Activated T-cell treated with anti-CD3 and anti-CD28 coated beads for 24 hours (primary cell): Measurements from ENCODE around the gene ADORA2A.
A peak's percentile ranks its signal among the peaks of the same experiment; 100 is the strongest.

Experiments used
- DNase-seq: peaks from one replicate; pipeline ENCODE4 v3.0.0-alpha.2; 2020; ENCODE audit warnings: low read depth

ADORA2A gene

DNA sequence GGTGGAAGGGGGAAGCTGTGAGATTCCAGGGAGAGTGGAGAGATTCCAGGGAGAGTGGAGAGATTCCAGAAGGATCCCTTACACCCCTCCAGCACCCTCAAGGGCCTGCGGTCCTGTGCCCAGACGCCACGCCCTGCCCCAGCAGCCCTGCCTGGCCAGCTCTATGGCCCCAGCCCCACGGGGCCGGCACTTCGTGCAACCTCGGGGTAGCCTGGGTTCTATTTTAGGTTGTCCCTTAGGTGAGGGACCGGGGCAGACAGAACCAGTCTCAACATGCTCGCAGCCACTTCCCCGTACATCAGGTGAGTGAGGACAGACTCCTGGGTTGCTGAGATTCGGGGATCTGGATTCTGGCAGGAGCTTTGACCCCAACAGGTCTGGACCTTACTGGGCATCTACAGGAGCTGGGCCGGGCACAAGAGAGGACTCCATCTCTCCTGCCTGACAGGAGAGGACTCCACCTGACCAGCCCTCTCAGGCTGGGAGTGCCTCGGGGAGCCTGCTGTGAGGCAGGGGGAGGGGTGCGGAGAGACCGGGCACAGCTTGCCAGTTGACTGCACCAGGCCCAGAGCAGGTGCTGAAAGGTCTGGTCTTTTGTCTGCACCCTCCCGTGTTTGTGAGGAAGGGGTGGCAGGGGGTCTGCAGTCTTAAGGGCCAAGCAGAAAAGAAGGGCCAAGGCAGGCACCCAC, 8.5 kb upstream of the ADORA2A start:
- DNase-seq: no peak

DNA sequence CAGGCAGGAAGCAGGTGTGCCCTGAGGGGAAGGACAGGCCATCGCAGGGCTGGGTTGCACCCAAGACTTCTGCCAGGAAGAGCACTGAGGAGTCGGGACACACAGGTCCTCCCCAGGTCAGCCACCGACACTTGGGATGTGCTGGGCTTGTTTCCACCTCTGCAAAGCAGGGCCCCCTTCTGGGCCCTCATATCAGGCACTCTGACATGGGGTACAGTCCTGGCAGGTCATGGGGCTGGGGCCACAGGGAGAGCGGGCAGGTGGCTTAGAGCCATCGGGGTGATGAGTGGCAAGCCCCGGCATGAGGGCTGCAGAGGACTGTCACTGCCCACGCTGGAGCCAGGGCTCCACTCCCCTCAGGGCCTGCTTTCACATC, 7.9 kb upstream of the ADORA2A start:
- no peak for DNase-seq

DNA sequence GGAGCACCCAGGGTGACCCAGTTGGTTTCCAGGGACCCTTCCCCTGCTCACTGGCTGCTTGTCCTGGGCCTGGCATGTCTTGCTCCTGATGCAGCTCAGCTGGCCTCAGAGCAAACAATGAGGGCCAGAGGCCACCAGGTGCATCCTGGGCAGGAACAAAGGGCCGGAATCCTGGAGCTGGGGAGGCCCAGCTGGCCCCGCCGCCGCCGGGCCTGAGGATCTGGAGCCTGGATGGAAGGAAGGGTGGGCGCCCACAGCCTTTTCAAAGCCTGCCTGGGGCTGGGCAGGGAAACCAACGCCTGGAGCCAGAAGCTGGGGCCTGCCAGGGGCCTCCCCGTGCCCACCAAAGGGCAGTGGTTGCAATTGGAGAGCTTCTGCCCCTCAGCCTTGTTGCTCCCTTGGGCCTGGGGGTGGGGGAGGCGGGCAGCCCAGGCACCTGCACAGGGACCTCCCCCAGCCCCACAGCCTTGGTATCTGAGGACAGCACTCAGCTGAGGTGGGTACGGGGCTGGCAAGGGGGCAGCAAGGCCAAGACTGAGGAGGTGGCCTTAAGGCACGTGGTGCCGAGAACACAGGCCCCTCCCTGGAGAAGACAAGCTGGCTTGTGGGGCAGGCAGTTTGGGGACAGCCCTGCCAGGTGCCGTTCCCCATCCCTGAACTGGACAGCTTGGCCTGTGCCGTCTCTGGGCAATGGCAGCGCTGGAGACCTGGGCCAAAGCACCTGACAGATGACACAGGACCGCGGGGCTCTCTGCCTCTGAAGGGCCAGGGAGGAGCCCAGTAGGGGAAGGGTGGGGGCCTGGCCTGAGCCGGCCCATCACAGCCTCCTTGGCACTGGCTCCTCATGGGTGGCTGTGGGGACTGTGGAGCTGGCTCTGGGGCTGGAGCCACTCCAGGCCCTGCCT, 7.1 kb upstream of the ADORA2A start:
- no peak for DNase-seq

DNA sequence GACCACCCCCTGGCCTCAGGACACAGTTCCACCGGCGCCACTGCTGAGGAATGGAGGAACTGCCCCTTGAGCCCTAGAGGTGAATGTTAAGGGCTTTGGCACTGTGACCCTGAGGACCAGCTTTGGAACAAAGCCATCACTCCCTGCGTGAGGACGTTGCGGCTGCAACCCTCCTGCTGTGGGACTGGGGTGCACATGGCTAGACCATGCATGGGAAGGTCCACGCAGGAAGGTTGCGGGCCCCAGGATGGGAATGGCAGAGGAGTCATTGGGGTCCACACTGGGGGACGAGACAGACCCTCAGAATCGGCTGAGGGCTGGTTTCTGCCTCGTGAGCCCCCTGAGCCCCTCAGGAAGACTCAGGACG, 6.4 kb upstream of the ADORA2A start:
- no peak for DNase-seq

DNA sequence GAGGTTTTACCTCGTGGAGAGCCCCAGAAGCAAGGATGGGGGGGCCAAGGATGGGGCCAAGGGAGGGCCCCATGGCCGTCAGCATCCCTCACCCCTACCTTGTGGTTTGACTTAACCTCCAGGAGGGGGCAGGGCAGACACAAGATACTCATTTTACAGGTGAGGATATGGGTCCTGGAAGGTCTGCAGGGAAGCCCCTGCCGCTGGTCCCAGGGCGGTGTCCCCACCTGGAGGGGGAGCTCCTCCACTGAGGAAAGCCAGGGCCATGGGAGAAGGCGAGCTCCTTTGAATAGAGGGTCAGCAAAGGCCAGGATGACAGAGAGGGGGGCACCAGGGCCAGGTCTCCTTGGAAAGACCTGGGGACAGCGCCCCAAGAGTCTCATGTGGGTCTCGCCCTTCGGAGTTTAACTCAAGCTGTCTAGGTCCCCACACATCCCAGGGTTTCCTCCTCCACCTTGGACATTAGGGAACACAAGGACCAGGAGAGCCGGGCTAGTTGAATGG, 5.9 kb upstream of the ADORA2A start:
- DNase-seq: no peak

DNA sequence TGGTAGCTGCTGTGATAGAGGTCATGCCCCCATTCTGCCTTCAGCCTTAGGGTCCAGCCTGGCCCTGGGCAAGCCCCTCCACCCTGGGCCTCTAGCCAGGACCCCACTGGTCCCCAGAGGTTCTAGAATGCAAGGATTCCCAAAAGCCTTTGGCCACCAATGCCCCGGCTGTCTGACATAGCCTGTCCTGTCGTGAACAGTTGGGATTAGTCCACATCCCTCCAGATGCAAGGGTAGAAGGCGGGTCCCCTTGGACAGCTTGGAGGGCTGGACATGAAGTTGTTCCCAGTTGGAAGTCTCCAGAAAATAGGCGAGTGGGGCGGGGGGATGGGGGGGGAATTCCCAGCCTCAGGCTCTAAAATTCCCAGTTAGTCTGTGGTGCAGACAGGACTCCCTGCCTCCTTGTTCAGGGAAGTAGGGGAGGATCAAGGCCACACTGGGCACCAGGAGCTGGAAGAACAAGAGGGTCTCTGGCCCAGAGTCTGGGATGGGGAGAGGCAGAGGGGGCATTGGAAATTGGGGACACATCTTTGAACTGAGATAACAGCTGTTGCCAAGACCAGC, 5.2 kb upstream of the ADORA2A start:
- no peak for DNase-seq

DNA sequence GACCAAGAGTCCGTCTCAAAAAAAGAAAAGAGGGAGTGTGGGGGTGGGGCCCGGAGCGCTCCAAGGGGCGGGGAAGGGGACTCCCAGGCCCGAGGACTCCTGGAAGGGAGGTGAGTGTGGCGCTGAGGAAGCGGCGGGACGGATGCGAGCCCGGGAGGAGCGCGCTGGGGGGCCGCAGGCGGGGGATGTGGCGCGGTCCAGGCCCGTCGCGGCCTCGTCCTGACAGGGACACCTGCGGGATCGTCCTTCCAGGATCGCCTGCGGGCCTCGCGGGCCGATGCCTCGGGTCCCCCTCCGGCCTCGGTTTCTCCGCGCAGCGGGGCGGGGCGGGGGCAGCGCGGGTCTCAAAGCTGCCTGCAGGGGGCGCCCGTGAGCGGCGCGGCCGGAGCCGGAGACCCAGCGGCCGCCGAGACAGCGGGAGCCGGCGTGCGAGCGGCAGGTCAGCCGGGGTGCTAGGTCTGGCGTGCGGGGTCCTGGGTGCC, 3.8 kb upstream of the ADORA2A start:
- peak; percentile 43 for DNase-seq

DNA sequence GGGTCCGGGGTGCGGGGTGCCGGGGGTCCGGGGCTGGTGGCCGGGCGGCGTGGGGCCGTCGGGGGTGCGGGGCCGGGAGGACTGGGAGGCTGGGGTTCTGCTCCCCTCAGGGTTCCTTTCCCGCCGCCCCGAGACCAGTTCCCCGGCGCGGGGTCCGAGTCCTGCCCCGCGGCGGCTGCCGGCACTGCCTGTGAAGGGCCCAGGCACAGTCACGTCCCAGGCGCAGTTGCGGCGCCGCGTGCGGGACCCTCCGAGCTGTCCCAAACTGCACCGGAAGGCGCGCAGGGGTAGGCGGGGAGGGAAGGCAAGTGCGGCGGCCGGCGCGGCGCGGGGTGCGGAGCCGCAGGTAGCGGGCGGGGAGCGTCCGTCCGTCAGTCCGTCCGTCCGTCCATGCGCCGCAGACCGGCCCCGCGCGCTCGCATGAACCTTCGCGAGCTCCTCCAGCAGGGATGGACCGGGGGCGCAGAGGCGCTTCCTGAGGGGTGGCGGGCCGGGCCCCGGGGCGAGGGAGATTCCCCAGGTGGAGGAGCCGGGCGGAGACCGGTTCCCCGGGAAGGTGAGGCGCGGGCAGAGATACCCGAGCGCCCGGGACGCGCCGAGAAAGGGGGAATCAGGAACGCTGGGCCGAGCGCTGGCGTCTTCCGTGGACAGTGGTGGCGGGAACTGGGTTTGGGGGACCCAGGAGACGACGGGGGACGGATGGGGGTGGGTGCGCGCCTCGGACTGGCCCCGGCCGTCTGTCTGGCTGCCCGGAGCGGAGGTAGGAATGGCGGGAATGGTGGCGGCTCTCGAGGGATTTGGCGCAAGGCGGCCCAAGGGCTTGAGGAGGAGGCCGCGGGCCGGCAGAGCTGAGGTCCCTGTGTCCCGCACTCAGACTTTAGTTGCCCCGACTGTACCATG, 3.1 kb upstream of the ADORA2A start:
- DNase-seq: peak; percentile 43

DNA sequence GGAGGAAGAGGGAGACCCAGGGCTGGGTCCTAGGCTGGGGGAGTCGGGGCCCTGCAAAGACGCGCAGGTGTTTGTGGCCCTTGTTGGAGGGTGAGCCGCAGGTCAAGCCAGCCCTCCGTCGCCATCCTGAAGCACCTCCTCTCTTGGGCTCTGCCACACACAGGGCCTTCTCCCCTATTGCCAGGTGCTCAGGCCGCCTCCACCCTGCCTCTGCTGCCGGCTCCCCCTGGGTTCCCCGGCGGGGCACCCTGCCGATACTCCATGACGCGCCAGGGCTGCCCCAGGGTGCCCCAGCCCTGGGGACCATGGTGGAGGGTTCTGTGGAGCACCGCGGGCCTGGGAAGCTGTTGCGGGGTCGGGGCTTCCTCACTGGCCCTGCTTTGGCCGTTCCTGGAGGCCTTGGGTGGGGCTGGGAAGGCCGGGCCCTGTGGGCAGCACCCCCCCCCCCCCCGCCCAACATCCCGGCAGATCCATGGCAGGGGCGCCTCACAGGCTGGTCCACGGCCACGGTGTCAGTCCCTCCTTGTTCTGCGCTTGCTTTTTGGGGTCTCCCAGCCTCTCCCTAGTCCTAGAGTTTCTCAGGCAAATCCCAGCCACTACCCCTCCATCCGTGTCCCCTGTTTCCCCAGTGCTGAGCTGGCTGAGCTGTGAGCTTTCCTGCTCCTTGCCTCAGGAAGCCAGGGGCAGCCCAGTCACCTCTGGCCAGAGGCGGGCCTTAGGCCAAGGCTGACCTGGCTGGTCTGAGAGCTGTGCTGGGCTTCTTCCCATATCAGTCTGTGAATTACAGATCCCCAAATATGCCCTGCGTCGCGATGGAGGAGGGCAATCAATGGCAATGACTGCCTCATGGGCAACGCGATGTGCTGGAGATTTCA, 2.3 kb upstream of the ADORA2A start:
- no peak for DNase-seq

DNA sequence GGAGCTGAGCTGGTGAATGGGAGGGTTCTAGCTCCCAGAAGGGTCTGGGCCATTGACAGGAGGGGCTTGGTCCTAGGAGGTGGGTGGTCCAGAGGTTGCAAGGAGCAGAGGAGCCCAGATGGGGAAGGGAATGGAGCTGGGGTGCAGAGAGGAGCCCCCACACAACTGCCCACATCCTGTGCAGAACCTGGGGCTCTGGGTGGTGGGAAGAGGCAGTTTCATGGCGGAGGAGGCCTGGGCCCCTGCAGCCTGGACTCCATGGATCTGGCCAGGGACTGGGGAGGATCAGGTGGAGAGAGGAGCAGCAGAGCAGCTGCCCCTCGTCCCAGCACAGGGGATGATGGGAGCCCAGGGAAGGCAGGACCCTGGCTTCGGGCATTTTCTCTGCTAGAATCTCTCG, 963 bp upstream of the ADORA2A start:
- no peak for DNase-seq

DNA sequence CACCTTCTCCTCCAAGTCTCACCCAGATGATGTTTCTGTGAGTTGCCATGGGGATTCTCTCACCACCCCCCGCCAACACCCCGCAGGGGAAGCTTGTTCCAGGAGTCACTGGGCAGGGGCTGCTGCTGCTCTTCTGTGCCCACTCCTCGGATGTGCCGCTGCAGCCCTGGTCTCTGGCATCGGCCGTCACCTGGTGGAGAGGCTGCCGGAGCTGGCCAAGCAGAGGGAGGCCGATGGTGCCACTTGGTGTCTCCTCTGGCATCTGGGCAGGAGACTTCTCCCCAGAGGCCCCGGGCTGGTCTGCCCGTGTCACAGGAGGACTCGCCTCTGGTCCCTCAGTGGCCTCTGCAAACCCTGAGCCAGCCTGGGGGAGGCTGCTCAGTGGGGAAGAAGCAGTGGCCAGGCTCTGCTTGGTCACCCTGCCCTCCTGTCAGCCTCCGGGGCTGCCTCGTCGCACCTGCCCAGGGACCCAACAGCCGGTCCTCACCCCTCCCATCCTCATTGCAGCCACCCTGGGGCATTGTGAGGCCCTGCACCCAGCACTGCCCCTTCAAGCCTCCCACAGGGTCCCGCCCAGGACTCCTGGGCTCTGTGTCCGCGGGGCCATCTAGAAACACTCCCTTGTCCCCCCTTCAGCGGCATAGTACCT, 424 bp upstream of the ADORA2A start:
- no peak for DNase-seq

DNA sequence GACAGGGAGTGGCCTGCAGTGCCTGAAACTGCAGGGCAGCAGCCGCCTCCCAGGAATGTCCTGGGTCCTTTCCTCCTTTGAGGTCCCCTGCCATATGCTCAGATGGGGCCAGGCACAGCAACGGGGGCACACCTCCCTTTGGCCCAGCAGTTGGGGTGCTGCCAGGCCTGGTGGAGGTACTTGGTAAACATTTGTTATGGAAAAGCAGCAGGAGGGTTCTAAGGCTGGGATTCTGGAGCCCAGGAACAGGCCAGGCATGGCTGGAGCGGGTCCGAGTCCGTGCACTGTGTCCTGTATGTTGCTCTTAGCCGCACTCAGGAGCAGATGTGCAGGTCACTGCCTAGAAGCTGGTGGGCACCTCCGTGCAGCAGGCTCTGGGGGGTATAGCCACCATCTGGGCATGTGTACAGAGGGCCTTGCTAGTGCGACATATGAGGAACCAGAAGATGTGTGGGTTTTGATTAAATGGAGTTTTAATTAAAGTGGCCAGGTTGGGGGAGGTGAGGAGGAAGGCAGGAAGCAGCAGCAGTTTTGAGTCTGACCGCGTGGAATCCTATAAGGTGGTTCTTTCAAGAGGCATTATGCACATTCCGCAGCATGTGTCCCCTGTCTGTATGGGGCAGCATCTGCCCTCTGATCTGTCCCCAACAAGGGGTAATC, 1.5 kb downstream of the ADORA2A start:
- no peak for DNase-seq

DNA sequence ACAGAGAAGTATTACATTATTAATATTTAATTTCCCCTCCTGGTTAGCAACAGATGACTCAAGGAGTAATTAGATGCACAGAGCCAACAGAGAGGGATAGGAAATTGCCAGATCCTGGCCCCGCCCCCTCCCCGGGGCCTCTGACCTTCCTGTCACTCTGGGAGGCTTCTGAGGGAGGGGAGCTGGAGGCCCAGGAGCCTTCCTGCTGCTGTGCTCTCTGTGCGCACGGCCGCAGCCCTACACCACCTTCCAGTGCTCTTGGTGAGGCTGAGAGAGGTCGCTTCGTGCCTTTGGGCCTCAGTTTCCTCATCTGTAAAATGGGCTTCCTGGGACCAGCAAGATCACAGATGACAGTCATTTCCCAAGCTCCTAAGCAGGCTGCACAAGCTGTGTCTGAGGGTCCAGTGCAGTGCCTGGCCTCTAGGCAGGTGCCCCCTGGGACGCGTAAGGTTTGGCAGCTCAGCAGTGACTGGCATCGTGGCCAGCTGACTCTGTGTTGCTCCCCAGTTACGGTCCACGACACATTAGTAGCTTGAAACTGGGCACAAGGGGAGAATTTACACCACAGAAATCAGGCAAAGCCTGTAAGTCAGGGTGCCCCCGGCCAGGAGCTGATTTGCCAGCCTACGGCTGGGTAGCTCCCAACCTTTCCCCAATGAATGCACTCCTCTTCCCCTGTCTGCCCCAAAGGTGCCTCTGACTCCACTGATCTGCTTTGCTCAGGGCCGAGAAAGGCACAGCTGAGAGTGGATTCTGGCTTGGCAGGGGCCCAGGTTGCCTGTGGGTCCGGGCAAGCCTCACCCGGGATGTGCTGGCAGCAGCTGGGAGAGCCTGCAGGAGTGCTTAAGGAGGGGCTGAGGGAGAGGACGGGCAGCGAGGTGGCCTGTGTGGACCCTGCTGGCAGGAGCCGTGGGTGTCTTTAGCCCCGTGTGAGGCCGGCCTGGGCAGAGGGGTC, 2.3 kb downstream of the ADORA2A start:
- peak; percentile 62 for DNase-seq

DNA sequence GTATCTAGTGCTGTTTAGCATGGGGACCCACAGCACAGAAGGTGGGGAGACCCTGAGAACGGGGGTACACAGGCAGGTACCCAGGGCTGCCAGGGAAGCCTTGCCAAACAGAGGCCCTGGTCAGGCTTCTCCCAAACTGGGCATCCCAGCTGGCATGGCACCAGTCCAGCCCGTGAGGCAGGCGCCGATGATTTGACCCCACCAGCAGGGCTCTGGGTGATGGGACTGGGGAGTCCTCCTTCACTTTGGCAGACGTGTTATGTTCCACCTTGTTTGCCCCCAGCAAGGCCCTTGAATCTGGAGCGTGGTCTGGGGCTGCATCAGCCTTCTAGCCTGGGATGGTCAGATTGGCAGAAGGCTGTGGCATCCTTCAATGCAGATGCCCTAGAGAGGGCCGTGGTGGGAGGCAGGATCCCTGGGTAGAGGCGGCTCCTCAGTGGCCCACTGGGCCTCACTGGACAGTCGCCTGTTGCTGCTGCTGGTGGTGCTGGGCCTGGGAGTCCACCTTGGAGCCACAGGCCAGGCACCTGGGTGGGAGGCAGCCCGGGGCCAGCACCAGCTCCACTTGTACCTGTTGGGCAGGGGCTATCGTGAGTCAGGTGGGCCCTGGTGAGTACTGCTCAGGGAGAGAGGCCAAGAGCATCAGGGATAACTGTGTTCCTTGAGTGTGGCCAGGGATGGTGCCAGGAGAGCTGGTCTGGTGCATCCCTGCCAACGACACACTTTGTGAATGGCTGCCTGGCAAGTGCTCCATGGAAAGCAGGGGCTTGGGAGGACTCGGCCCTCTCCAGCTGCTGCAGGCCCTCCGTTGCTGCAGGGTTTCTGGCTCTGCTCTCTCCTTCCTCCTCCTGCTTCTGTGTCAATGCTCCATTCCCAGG, 3.3 kb downstream of the ADORA2A start:
- DNase-seq: no peak

DNA sequence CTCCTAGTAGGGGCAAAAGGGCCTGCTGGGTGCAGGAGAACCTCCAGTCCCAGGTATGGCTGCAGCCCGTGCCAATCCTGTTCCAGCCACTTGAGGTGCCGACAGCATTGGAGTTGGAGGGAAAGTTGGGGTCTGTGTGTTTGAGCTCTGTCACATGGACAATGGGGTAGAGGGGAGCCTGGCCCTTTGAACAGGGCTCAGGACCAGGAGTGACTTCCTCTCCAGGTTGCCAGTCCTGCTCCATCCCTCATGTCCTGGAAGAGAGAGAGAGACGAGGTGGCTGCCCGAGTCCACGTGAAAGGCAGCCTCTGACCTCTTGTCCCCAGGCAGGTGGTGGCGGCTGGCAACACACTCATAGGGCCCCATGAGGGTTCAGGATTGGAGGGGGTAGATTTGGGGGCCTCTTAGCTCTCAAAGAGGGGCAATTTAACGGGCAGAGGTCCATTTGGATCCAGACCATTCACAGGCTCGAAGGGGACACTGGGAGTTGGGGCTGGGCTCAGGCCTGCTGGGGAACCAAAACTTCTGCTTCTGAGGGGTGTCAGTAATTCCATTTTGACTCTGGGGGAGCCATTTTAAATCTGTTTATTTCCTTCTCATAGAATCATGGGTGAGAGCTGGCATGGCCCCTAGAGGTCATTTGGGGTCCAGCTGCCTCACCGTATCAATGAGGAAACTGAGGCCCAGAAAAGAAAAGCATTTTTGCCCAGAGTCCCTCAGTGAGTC, 4.1 kb downstream of the ADORA2A start:
- no peak for DNase-seq

DNA sequence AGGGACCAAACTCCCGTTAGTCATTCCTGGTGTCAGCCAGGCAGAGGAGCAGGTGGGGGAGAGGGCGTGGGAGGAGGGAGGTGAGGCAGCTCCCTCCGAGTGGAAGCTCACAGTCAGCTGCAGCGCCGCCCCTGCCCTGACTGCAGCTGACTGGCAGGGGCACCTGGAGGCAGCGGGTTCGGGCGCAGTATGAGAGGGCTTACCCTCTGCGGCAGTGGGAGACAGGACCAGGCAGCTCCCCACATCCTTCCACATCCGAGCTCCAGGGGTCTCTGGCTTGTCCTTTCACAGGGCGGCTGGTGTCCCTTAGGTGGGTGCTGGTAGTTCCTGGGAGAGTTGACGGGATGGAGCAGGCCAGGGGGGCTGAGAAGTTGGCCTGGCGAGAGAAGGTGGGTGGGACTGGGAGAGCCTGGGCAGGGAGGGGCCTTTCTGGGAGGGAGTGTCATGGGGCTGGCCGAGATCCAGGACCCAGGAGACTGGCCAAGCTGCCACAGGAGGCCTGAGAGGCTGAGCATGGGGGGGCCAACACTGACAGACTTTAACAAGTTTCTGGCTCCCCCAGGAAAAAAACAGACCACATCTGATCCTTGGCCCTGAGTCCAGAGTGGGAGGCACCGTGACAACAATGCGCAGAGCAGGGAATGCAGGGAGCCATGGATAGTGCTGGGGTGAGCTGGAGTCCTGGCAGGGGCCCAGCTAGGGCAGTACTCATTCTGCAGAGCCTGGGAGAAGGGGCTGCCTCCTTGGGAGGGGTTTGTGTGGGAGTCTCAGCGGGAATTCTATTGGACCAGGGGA, 4.9 kb downstream of the ADORA2A start:
- DNase-seq: no peak
